Glutamatergic neuron (in vitro differentiated cells): ENCODE data around the gene TRRAP. TPM values are rescaled to one million over a fixed set of nuclear protein-coding genes. Genes with fewer than 3 reads are reported as not detected.

Experiments used
- DNase-seq: peaks from one replicate; pipeline ENCODE4 v3.0.0; 2022
- H3K27ac Mint-ChIP-seq: one replicate; pipeline ENCODE4 v1.8.0; 2020; ENCODE audit warnings: mild to moderate bottlenecking, mixed read lengths, inconsistent platforms; ENCODE audit not compliant: unreplicated experiment
- H3K27me3 Mint-ChIP-seq: one replicate; pipeline ENCODE4 v1.8.0; 2020; ENCODE audit warnings: mild to moderate bottlenecking, moderate library complexity, mixed read lengths, inconsistent platforms; ENCODE audit not compliant: unreplicated experiment
- H3K36me3 Mint-ChIP-seq: one replicate; pipeline ENCODE4 v1.8.0; 2020; ENCODE audit warnings: mild to moderate bottlenecking, mixed read lengths, inconsistent platforms; ENCODE audit not compliant: unreplicated experiment
- H3K4me1 Mint-ChIP-seq: one replicate; pipeline ENCODE4 v1.8.0; 2020; ENCODE audit warnings: mild to moderate bottlenecking, low read depth, mixed read lengths, inconsistent platforms; ENCODE audit not compliant: unreplicated experiment
- H3K4me3 Mint-ChIP-seq: one replicate; pipeline ENCODE4 v1.8.0; 2020; ENCODE audit warnings: mild to moderate bottlenecking, mixed read lengths, inconsistent platforms; ENCODE audit not compliant: unreplicated experiment
- H3K9me3 Mint-ChIP-seq: one replicate; pipeline ENCODE4 v1.8.0; 2020; ENCODE audit warnings: mild to moderate bottlenecking, moderate library complexity, mixed read lengths, inconsistent platforms; ENCODE audit not compliant: unreplicated experiment
- CTCF ChIP-seq: fragments of 200-600 bp; sonication (generic); IDR thresholded peaks from one replicate; pipeline ENCODE4 v1.5.0; 2021; ENCODE audit not compliant: partially characterized antibody, unreplicated experiment
- total RNA-seq: library from RNA; stranded (reverse); fragmentation: NEBNext Ultra II Directional; extraction: Animal tissue kit (Norgen Biotek cat#: 25700); gene quantifications from one replicate; pipeline ENCODE4 v1.2.1, GENCODE V29; 2021; ENCODE audit not compliant: unreplicated experiment

Gene TRRAP
- total RNA-seq, 1 donor from 2014 or later: 68.7 TPM

- no peak for DNase-seq
- TF ChIP-seq CTCF: no peak
- peaks cover 3% of the 10 kb centered on the region for H3K27me3 Mint-ChIP-seq
- no peak overlapping the region for H3K27ac Mint-ChIP-seq
- H3K4me1 Mint-ChIP-seq: no peaks in the 10 kb centered on the region
- H3K36me3 Mint-ChIP-seq: peaks cover 5% of the 10 kb centered on the region
- no peak overlapping the region for H3K4me3 Mint-ChIP-seq
- H3K9me3 Mint-ChIP-seq: peaks cover 9% of the 10 kb centered on the region
Measured at GRCh38 chr7:99046722-99047121, 168.4 kb downstream of the TRRAP start.

GRCh38 chr7:99047526-99048077 is 169.3 kb downstream of the TRRAP start:
- DNase-seq: no peak
- H3K4me3 Mint-ChIP-seq: no peak overlapping the region
- H3K36me3 Mint-ChIP-seq: peaks cover 14% of the 10 kb centered on the region
- no peaks in the 10 kb centered on the region for H3K4me1 Mint-ChIP-seq
- no peak for TF ChIP-seq CTCF
- H3K27ac Mint-ChIP-seq: no peak overlapping the region
- H3K27me3 Mint-ChIP-seq: peaks cover 3% of the 10 kb centered on the region
- peaks cover 8% of the 10 kb centered on the region for H3K9me3 Mint-ChIP-seq

- Mint-ChIP-seq H3K4me1 (no peaks in the 10 kb centered on the region), H3K4me3 (no peak overlapping the region), H3K36me3 (peaks cover 14% of the 10 kb centered on the region), H3K9me3 (peaks cover 5% of the 10 kb centered on the region), H3K27me3 (peaks cover 3% of the 10 kb centered on the region), H3K27ac (no peak overlapping the region)
- TF ChIP-seq CTCF: no peak
- DNase-seq: no peak
Measured at GRCh38 chr7:99050971-99051370, 172.6 kb downstream of the TRRAP start.

- no peak for TF ChIP-seq CTCF
- Mint-ChIP-seq H3K36me3 (peaks cover 14% of the 10 kb centered on the region), H3K9me3 (no peaks in the 10 kb centered on the region), H3K27me3 (no peaks in the 10 kb centered on the region), H3K27ac (no peak overlapping the region), H3K4me3 (no peak overlapping the region), H3K4me1 (no peaks in the 10 kb centered on the region)
- no peak for DNase-seq
Measured at GRCh38 chr7:99054781-99055180, 176.4 kb downstream of the TRRAP start.

GRCh38 chr7:99061001-99061776 is 182.9 kb downstream of the TRRAP start:
- Mint-ChIP-seq H3K27me3 (no peaks in the 10 kb centered on the region), H3K27ac (no peak overlapping the region), H3K4me1 (no peaks in the 10 kb centered on the region), H3K9me3 (no peaks in the 10 kb centered on the region), H3K4me3 (no peak overlapping the region), H3K36me3 (no peaks in the 10 kb centered on the region)
- no peak for TF ChIP-seq CTCF
- no peak for DNase-seq
